K562 (cell line): ENCODE data around the gene AP3S2. TPM values are rescaled to one million over a fixed set of nuclear protein-coding genes. Genes with fewer than 3 reads are reported as not detected.

Experiments
- BRCA1 ChIP-seq, 2 experiments: fragments of 450-650 bp in 1 of 2; sonication (generic) in 1 of 2; formaldehyde crosslinking in 1 of 2; IDR thresholded peaks; 2 replicates each; pipeline versions ENCODE4 v1.5.0 to v1.6.1; 2017 to 2020; ENCODE audit warnings: mild to moderate bottlenecking in 1 of 2, missing genetic modification reagents in 1 of 2
- CHD2 ChIP-seq: IDR thresholded peaks from 2 replicates; pipeline ENCODE4 v1.6.1; 2011; ENCODE audit warnings: low read depth, low read length
- DMBX1 ChIP-seq: fragments of 250-450 bp; sonication (Bioruptor Pico); IDR thresholded peaks from 2 replicates; pipeline ENCODE4 v1.8.0; 2022; ENCODE audit warnings: inconsistent platforms, mild to moderate bottlenecking, moderate library complexity, borderline replicate concordance
- GATAD2B ChIP-seq: fragments of 450-650 bp; IDR thresholded peaks from 2 replicates; pipeline ENCODE4 v1.6.1; 2017; ENCODE audit warnings: mild to moderate bottlenecking, borderline replicate concordance
- HDAC6 ChIP-seq: IDR thresholded peaks from 2 replicates; pipeline ENCODE4 v1.6.1; 2012; ENCODE audit warnings: low read depth, mild to moderate bottlenecking, control low read depth, inconsistent platforms, low read length, moderate library complexity
- ILF3 ChIP-seq: fragments of 450-650 bp; IDR thresholded peaks from 2 replicates; pipeline ENCODE4 v1.6.1; 2018; ENCODE audit warnings: antibody characterized with exemption, mild to moderate bottlenecking, moderate library complexity, borderline replicate concordance
- MEF2A ChIP-seq: IDR thresholded peaks from 2 replicates; pipeline ENCODE4 v1.6.1; 2011; ENCODE audit warnings: low read depth, mild to moderate bottlenecking, low read length, moderate library complexity; ENCODE audit not compliant: control insufficient read depth
- MTF1 ChIP-seq: fragments of 250-450 bp; sonication (Bioruptor Pico); IDR thresholded peaks from 2 replicates; pipeline ENCODE4 v1.9.0; 2021; ENCODE audit warnings: moderate library complexity, mild to moderate bottlenecking, inconsistent platforms, borderline replicate concordance
- MYBL2 ChIP-seq, 2 experiments: fragments of 450-650 bp in 1 of 2; sonication (generic) in 1 of 2; formaldehyde crosslinking in 1 of 2; IDR thresholded peaks; 2 replicates each; pipeline versions ENCODE4 v1.6.1 to v1.8.1; 2017 to 2022; ENCODE audit warnings: borderline replicate concordance in 1 of 2, inconsistent platforms in 1 of 2, low read depth in 1 of 2, mild to moderate bottlenecking in 1 of 2, missing genetic modification reagents in 1 of 2, moderate library complexity in 1 of 2
- NCOA4 ChIP-seq: fragments of 450-650 bp; IDR thresholded peaks from 2 replicates; pipeline ENCODE4 v1.6.1; 2018; ENCODE audit warnings: mild to moderate bottlenecking; ENCODE audit not compliant: partially characterized antibody
- POLR2A ChIP-seq: fragments of 450-650 bp; conservative IDR thresholded peaks from 2 replicates; pipeline ENCODE4 v1.6.1; 2016
- RB1 ChIP-seq: fragments of 450-650 bp; IDR thresholded peaks from 2 replicates; pipeline ENCODE4 v1.6.1; 2017; ENCODE audit warnings: low read depth, mild to moderate bottlenecking
- RFX1 ChIP-seq: fragments of 450-650 bp; IDR thresholded peaks from 2 replicates; pipeline ENCODE4 v1.6.1; 2016; ENCODE audit warnings: mild to moderate bottlenecking, moderate library complexity
- ZNF41 ChIP-seq: fragments of 250-450 bp; sonication (Bioruptor Pico); conservative IDR thresholded peaks from 2 replicates; pipeline ENCODE4 v1.4.0; 2020; ENCODE audit warnings: mild to moderate bottlenecking
- ZNF583 ChIP-seq: fragments of 250-450 bp; sonication (Bioruptor Pico); IDR thresholded peaks from 2 replicates; pipeline ENCODE4 v1.4.0; 2020
- ZNF707 ChIP-seq: fragments of 250-450 bp; sonication (Bioruptor Pico); conservative IDR thresholded peaks from 2 replicates; pipeline ENCODE4 v1.8.0; 2022; ENCODE audit warnings: inconsistent platforms, mild to moderate bottlenecking, moderate library complexity
- ZNF780A ChIP-seq: fragments of 250-450 bp; sonication (Bioruptor Pico); IDR thresholded peaks from 2 replicates; pipeline ENCODE4 v1.5.0; 2021; ENCODE audit warnings: mild to moderate bottlenecking
- ZNF785 ChIP-seq: fragments of 250-450 bp; sonication (Bioruptor Pico); IDR thresholded peaks from 2 replicates; pipeline ENCODE4 v1.4.0; 2020; ENCODE audit warnings: mild to moderate bottlenecking
- ZZZ3 ChIP-seq: fragments of 450-650 bp; IDR thresholded peaks from 2 replicates; pipeline ENCODE4 v1.6.1; 2016; ENCODE audit warnings: antibody characterized with exemption, mild to moderate bottlenecking, moderate library complexity
- polyA plus RNA-seq, 8 experiments: library from polyadenylated mRNA; depleted of rRNA in 4 of 8; stranded (reverse) in 5 of 8; unstranded in 3 of 8; fragments of >200 nt; fragmentation: Nextera tagmentation in 2 of 8; fragmentation: Illumina TruSeq in 1 of 8; extraction: Ambion mirVana in 2 of 8; extraction: Trizol in 1 of 8; gene quantifications; 2 replicates each; pipeline versions ENCODE4 v1.2.1 to v1.2.3, GENCODE V29; 2011 to 2014; ENCODE audit warnings: inconsistent platforms in 1 of 8, missing spikeins in 1 of 8
- total RNA-seq, 7 experiments: library from RNA; depleted of rRNA in 6 of 7; stranded (reverse); fragments of >200 nt in 6 of 7; fragmentation: Illumina TruSeq in 2 of 7; extraction: Trizol in 2 of 7; gene quantifications; 2 replicates each; pipeline versions ENCODE4 v1.2.1 to v1.2.3, GENCODE V29; 2011 to 2021; ENCODE audit warnings: low replicate concordance in 1 of 7
- TF ChIP-seq, protein P1 (sequence below): sonication (generic); formaldehyde crosslinking; IDR thresholded peaks from 2 replicates; pipeline ENCODE4 v1.8.1; 2023; ENCODE audit warnings: mild to moderate bottlenecking, missing genetic modification reagents
- TF ChIP-seq, protein P2 (sequence below), 2 experiments: fragments of 450-650 bp; conservative IDR thresholded peaks; 2 replicates each; pipeline ENCODE4 v1.6.1; 2017; ENCODE audit warnings: mild to moderate bottlenecking in 2 of 2, moderate library complexity in 2 of 2
- TF ChIP-seq, protein P3 (sequence below), 3 experiments: IDR thresholded peaks in 2 of 3; conservative IDR thresholded peaks in 1 of 3; 2 replicates each; pipeline ENCODE4 v1.5.1; 2011 to 2012; ENCODE audit warnings: low read length in 3 of 3, mild to moderate bottlenecking in 3 of 3, control low read depth in 2 of 3, improper control_type of control experiment in 1 of 3, inconsistent platforms in 1 of 3, low read depth in 1 of 3, mixed read lengths in 1 of 3, moderate library complexity in 1 of 3; ENCODE audit not compliant: insufficient read depth in 2 of 3
- TF ChIP-seq, protein P4 (sequence below), 2 experiments: fragments of 450-650 bp in 1 of 2; sonication (generic) in 1 of 2; formaldehyde crosslinking; conservative IDR thresholded peaks; 2 replicates each; pipeline versions ENCODE4 v1.4.0 to v1.8.1; 2020 to 2022; ENCODE audit warnings: mild to moderate bottlenecking in 1 of 2, missing genetic modification reagents in 1 of 2

AP3S2 gene
- total and polyA plus RNA-seq, 9 of the 15 experiments (the other 6 are each of a cell fraction or from before 2014, with no cell fraction given), result 16.4 to 54.1 (median 37.4) TPM

DNA sequence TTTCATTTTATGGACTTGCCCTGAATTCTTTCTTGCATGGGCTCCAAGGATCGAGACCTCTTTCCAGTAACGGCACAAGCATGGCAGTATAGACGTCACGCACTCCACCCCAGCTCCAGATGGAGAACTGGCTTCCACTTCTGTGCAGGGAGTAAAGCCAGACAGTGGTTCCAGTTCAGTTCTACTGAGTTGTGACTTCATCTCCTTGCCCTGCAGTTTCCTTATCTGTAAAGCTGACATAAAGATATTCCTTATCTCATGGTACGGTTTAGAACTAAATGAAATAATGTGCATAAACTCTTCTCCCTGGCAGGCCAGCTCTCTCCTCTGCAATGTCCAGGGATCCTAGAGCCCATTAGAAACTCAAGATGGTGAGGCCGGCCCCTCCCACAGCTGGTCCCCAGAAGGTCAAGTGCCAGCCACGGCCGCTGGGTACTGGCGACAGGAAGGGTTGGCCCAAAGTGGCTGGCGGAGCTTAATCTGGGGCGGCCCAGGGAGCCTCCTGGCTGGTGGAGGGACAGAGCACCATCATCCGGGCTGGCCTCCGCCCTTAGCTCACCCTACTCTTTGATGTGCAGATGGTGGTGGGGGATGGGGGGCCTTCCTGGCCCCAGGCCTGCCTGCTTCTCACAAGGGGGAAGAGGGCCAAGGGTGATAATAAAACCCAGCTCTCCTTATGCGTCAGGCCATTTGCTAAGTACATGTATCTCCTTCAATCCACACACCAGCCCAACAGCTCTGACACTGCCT, 110.5 kb downstream of the AP3S2 start (continued):
- TF ChIP-seq, protein P1, sequence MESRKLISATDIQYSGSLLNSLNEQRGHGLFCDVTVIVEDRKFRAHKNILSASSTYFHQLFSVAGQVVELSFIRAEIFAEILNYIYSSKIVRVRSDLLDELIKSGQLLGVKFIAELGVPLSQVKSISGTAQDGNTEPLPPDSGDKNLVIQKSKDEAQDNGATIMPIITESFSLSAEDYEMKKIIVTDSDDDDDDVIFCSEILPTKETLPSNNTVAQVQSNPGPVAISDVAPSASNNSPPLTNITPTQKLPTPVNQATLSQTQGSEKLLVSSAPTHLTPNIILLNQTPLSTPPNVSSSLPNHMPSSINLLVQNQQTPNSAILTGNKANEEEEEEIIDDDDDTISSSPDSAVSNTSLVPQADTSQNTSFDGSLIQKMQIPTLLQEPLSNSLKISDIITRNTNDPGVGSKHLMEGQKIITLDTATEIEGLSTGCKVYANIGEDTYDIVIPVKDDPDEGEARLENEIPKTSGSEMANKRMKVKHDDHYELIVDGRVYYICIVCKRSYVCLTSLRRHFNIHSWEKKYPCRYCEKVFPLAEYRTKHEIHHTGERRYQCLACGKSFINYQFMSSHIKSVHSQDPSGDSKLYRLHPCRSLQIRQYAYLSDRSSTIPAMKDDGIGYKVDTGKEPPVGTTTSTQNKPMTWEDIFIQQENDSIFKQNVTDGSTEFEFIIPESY (CRISPR knock-in tag), result no peak
- no peak for TF ChIP-seq ZZZ3
- no peak for TF ChIP-seq ZNF41 (CRISPR knock-in tag)
- TF ChIP-seq ZNF780A, result no peak
- TF ChIP-seq, protein P2, sequence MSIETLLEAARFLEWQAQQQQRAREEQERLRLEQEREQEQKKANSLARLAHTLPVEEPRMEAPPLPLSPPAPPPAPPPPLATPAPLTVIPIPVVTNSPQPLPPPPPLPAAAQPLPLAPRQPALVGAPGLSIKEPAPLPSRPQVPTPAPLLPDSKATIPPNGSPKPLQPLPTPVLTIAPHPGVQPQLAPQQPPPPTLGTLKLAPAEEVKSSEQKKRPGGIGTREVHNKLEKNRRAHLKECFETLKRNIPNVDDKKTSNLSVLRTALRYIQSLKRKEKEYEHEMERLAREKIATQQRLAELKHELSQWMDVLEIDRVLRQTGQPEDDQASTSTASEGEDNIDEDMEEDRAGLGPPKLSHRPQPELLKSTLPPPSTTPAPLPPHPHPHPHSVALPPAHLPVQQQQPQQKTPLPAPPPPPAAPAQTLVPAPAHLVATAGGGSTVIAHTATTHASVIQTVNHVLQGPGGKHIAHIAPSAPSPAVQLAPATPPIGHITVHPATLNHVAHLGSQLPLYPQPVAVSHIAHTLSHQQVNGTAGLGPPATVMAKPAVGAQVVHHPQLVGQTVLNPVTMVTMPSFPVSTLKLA (conservative IDR thresholded peaks at IDR 0.05), result no peak
- no peak for TF ChIP-seq NCOA4
- TF ChIP-seq RB1, result no peak
- no peak for TF ChIP-seq GATAD2B
- TF ChIP-seq, protein P3, sequence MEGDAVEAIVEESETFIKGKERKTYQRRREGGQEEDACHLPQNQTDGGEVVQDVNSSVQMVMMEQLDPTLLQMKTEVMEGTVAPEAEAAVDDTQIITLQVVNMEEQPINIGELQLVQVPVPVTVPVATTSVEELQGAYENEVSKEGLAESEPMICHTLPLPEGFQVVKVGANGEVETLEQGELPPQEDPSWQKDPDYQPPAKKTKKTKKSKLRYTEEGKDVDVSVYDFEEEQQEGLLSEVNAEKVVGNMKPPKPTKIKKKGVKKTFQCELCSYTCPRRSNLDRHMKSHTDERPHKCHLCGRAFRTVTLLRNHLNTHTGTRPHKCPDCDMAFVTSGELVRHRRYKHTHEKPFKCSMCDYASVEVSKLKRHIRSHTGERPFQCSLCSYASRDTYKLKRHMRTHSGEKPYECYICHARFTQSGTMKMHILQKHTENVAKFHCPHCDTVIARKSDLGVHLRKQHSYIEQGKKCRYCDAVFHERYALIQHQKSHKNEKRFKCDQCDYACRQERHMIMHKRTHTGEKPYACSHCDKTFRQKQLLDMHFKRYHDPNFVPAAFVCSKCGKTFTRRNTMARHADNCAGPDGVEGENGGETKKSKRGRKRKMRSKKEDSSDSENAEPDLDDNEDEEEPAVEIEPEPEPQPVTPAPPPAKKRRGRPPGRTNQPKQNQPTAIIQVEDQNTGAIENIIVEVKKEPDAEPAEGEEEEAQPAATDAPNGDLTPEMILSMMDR (IDR thresholded peaks at IDR 0.05 in 2 of 3, conservative IDR thresholded peaks at IDR 0.05 in 1 of 3; ENCODE audit: insufficient read depth in 2 of 3, low read depth in 1 of 3, low read length in 3 of 3), result no peak
- TF ChIP-seq DMBX1 (CRISPR knock-in tag), result no peak; the same call in 1 of the 2 replicates
- TF ChIP-seq BRCA1 (IDR thresholded peaks at IDR 0.05), result no peak
- no peak for TF ChIP-seq BRCA1 (CRISPR knock-in tag; IDR thresholded peaks at IDR 0.05)
- no peak for TF ChIP-seq ILF3
- TF ChIP-seq, protein P4, sequence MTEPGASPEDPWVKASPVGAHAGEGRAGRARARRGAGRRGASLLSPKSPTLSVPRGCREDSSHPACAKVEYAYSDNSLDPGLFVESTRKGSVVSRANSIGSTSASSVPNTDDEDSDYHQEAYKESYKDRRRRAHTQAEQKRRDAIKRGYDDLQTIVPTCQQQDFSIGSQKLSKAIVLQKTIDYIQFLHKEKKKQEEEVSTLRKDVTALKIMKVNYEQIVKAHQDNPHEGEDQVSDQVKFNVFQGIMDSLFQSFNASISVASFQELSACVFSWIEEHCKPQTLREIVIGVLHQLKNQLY (CRISPR knock-in tag; conservative IDR thresholded peaks at IDR 0.05), result no peak
- TF ChIP-seq ZNF583 (CRISPR knock-in tag), result no peak
- TF ChIP-seq HDAC6, result no peak
- TF ChIP-seq MTF1 (CRISPR knock-in tag), result no peak
- no peak for TF ChIP-seq ZNF707 (CRISPR knock-in tag)
- no peak for TF ChIP-seq ZNF785 (CRISPR knock-in tag)
- no peak for TF ChIP-seq CHD2
- TF ChIP-seq MEF2A, result no peak
- no peak for TF ChIP-seq RFX1
- no peak for TF ChIP-seq MYBL2 (IDR thresholded peaks at IDR 0.05; ENCODE audit: low read depth)
- no peak for TF ChIP-seq MYBL2 (CRISPR knock-in tag; IDR thresholded peaks at IDR 0.05; ENCODE audit: borderline replicate concordance)
- TF ChIP-seq POLR2A, result no peak
